H1 (cell line): Measurements from ENCODE around the gene COQ2. TPM values are rescaled to one million over a fixed set of nuclear protein-coding genes. Genes with fewer than 3 reads are reported as not detected.

ENCODE experiments used
- CTBP2 ChIP-seq: IDR thresholded peaks from 2 replicates; pipeline ENCODE4 v1.7.0; 2011; ENCODE audit warnings: borderline replicate concordance, mild to moderate bottlenecking, moderate library complexity, mixed read lengths, low read length; ENCODE audit not compliant: insufficient read depth, insufficient read length
- EZH2 ChIP-seq: fragments of 200-600 bp; sonication (generic); IDR thresholded peaks from 2 replicates; pipeline ENCODE4 v1.7.1; 2012; ENCODE audit warnings: low read depth, mild to moderate bottlenecking, moderate library complexity, low read length, inconsistent platforms; ENCODE audit not compliant: severe bottlenecking
- KDM5A ChIP-seq: fragments of 200-600 bp; IDR thresholded peaks from 2 replicates; pipeline ENCODE4 v1.7.1; 2012; ENCODE audit warnings: mild to moderate bottlenecking, low read length, inconsistent platforms, mixed read lengths
- POLR2A ChIP-seq, 2 experiments: IDR thresholded peaks; 1 replicate in 1 of 2; 2 replicates in 1 of 2; pipeline ENCODE4 v1.6.1; 2011; ENCODE audit warnings: low read depth in 2 of 2, low read length in 2 of 2, mild to moderate bottlenecking in 2 of 2; ENCODE audit errors: control extremely low read depth in 1 of 2
- polyA plus RNA-seq, 7 experiments: library from polyadenylated mRNA; depleted of rRNA in 3 of 7; stranded (reverse) in 5 of 7; unstranded in 2 of 7; fragments of >200 nt in 5 of 7; fragments of 200-250 nt in 2 of 7; gene quantifications; 1 replicate in 5 of 7; 2 replicates in 1 of 7; 4 replicates in 1 of 7; pipeline versions ENCODE4 v1.2.1 to v1.2.3, GENCODE V29; 2011 to 2013; ENCODE audit warnings: missing spikeins in 2 of 7, mixed read lengths in 2 of 7
- total RNA-seq: library from RNA; stranded (reverse); fragmentation: NEBNext Ultra II Directional; extraction: Animal tissue kit (Norgen Biotek cat#: 25700); gene quantifications from 2 replicates; pipeline ENCODE4 v1.2.1, GENCODE V29; 2021

Gene COQ2
- total and polyA plus RNA-seq, 2 of the 8 experiments (the other 6 are each of a cell fraction or from before 2014, with no cell fraction given), result 21.5 to 22.9 TPM

GRCh38 chr4:83317671-83318070, 33.1 kb upstream of the COQ2 start (continued):
- TF ChIP-seq EZH2 (no peak), POLR2A (IDR thresholded peaks at IDR 0.05; ENCODE audit: control extremely low read depth in 1 of 2, low read depth in 2 of 2, low read length in 2 of 2) (no peak), KDM5A (no peak), CTBP2 (no peak)
